A673 (cell line): ENCODE measurements around the gene CACNA2D3.

ENCODE experiments used
- CTCF ChIP-seq: fragments of 300-800, 200-600 bp; sonication (generic); conservative IDR thresholded peaks from 2 replicates; pipeline ENCODE4 v1.5.1; 2017; ENCODE audit warnings: low read depth, mild to moderate bottlenecking, antibody characterized with exemption, low read length, moderate library complexity, mixed read lengths
- EZH2 ChIP-seq: fragments of 200-600 bp; sonication (generic); IDR thresholded peaks from 2 replicates; pipeline ENCODE4 v1.6.1; 2017; ENCODE audit warnings: borderline replicate concordance, low read depth, mild to moderate bottlenecking, mixed read lengths, antibody characterized with exemption, low read length; ENCODE audit not compliant: poor library complexity, severe bottlenecking

DNA sequence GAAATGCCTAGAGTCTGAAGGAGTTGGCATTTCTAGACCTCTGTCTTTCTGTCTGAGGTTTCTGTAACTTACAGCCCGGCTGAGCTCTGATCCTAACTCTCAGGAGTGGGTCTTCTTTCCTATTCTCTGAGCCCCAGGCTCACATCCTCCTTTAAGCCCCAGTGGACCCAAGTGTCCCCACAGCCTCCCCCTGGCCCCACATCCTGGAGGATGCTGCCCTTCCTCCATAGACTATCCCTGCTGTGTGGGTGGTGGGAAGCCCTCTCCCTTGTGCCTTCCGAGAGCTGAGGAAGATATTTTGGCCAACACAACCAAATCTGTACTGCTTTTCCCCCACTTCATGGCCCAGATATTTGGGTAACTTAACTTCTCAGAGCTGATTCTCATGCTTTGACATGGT is 654.2 kb downstream of the CACNA2D3 start:
- TF ChIP-seq CTCF, result no peak
- TF ChIP-seq EZH2, result no peak
